ES-I3 (cell line): ENCODE measurements around the gene CDC42BPB.

Source experiments
- H3K36me3 ChIP-seq: 2 replicates; pipeline ENCODE4 v1.6.1; 2013; ENCODE audit warnings: mild to moderate bottlenecking, low read length, control low read depth, moderate library complexity; ENCODE audit not compliant: insufficient read depth
- H3K4me1 ChIP-seq: 2 replicates; pipeline ENCODE4 v1.6.1; 2013; ENCODE audit warnings: mild to moderate bottlenecking, control low read depth, low read length; ENCODE audit not compliant: insufficient read depth
- H3K9ac ChIP-seq: 2 replicates; pipeline ENCODE4 v1.6.1; 2013; ENCODE audit warnings: low read depth, mild to moderate bottlenecking, low read length, moderate library complexity
- H3K9me3 ChIP-seq: 2 replicates; pipeline ENCODE4 v1.6.1; 2013; ENCODE audit warnings: mild to moderate bottlenecking, low read length, moderate library complexity; ENCODE audit not compliant: control insufficient read depth, insufficient read depth

The CDC42BPB gene

GRCh38 chr14:102916347-102917055 is 140.8 kb downstream of the CDC42BPB start:
- no peaks in the 10 kb centered on the region for H3K9me3 ChIP-seq
- no peak overlapping the region for H3K9ac ChIP-seq
- H3K36me3 ChIP-seq = no peaks in the 10 kb centered on the region
- H3K4me1 ChIP-seq = no peaks in the 10 kb centered on the region

GRCh38 chr14:102915292-102916110 is 141.8 kb downstream of the CDC42BPB start:
- Histone ChIP-seq H3K9ac (no peak overlapping the region), H3K4me1 (no peaks in the 10 kb centered on the region), H3K36me3 (no peaks in the 10 kb centered on the region), H3K9me3 (no peaks in the 10 kb centered on the region)

GRCh38 chr14:102914474-102915291 is 142.7 kb downstream of the CDC42BPB start:
- H3K4me1 ChIP-seq = no peaks in the 10 kb centered on the region
- no peaks in the 10 kb centered on the region for H3K9me3 ChIP-seq
- no peaks in the 10 kb centered on the region for H3K36me3 ChIP-seq
- no peak overlapping the region for H3K9ac ChIP-seq

- Histone ChIP-seq H3K4me1 (no peaks in the 10 kb centered on the region), H3K36me3 (no peaks in the 10 kb centered on the region), H3K9me3 (no peaks in the 10 kb centered on the region), H3K9ac (no peak overlapping the region)
These were observed 143.8 kb downstream of the CDC42BPB start for GRCh38 chr14:102913341-102914211.

GRCh38 chr14:102911991-102912761 is 145.2 kb downstream of the CDC42BPB start:
- H3K9ac ChIP-seq = no peak overlapping the region
- H3K9me3 ChIP-seq = no peaks in the 10 kb centered on the region; the same call in 1 of the 2 replicates
- H3K4me1 ChIP-seq = no peaks in the 10 kb centered on the region
- no peaks in the 10 kb centered on the region; the same call in 1 of the 2 replicates for H3K36me3 ChIP-seq

- no peaks in the 10 kb centered on the region for H3K4me1 ChIP-seq
- no peaks in the 10 kb centered on the region; the same call in 1 of the 2 replicates for H3K36me3 ChIP-seq
- no peak overlapping the region for H3K9ac ChIP-seq
- H3K9me3 ChIP-seq = no peaks in the 10 kb centered on the region; the same call in 1 of the 2 replicates
These were observed 145.8 kb downstream of the CDC42BPB start for GRCh38 chr14:102911541-102911951.

GRCh38 chr14:102910442-102910841 is 146.9 kb downstream of the CDC42BPB start:
- Histone ChIP-seq H3K36me3 (no peaks in the 10 kb centered on the region; the same call in 1 of the 2 replicates), H3K4me1 (no peaks in the 10 kb centered on the region), H3K9ac (no peak overlapping the region), H3K9me3 (no peaks in the 10 kb centered on the region; the same call in 1 of the 2 replicates)

- no peaks in the 10 kb centered on the region; the same call in 1 of the 2 replicates for H3K9me3 ChIP-seq
- no peak overlapping the region for H3K9ac ChIP-seq
- H3K36me3 ChIP-seq = no peaks in the 10 kb centered on the region; the same call in none of the 2 replicates
- no peaks in the 10 kb centered on the region for H3K4me1 ChIP-seq
These were observed 147.4 kb downstream of the CDC42BPB start for GRCh38 chr14:102909911-102910310.

- H3K9ac ChIP-seq = no peak overlapping the region
- no peaks in the 10 kb centered on the region for H3K4me1 ChIP-seq
- H3K36me3 ChIP-seq = no peaks in the 10 kb centered on the region; the same call in none of the 2 replicates
- no peaks in the 10 kb centered on the region; the same call in 1 of the 2 replicates for H3K9me3 ChIP-seq
These were observed 147.9 kb downstream of the CDC42BPB start for GRCh38 chr14:102909462-102909861.

GRCh38 chr14:102908766-102909455 is 148.4 kb downstream of the CDC42BPB start:
- Histone ChIP-seq H3K9ac (no peak overlapping the region), H3K9me3 (no peaks in the 10 kb centered on the region; the same call in 1 of the 2 replicates), H3K4me1 (no peaks in the 10 kb centered on the region), H3K36me3 (no peaks in the 10 kb centered on the region; the same call in none of the 2 replicates)

- Histone ChIP-seq H3K36me3 (no peaks in the 10 kb centered on the region; the same call in none of the 2 replicates), H3K4me1 (no peaks in the 10 kb centered on the region), H3K9me3 (no peaks in the 10 kb centered on the region; the same call in 1 of the 2 replicates), H3K9ac (no peak overlapping the region)
These were observed 149.2 kb downstream of the CDC42BPB start for GRCh38 chr14:102907980-102908730.
